Measurements from ENCODE around the gene FBXL7. TPM values are rescaled to one million over a fixed set of nuclear protein-coding genes. Genes with fewer than 3 reads are reported as not detected.

FBXL7 gene
- polyA plus RNA-seq, 3 donors, result 23.9 to 29.1 (median 28.1) TPM

DNA sequence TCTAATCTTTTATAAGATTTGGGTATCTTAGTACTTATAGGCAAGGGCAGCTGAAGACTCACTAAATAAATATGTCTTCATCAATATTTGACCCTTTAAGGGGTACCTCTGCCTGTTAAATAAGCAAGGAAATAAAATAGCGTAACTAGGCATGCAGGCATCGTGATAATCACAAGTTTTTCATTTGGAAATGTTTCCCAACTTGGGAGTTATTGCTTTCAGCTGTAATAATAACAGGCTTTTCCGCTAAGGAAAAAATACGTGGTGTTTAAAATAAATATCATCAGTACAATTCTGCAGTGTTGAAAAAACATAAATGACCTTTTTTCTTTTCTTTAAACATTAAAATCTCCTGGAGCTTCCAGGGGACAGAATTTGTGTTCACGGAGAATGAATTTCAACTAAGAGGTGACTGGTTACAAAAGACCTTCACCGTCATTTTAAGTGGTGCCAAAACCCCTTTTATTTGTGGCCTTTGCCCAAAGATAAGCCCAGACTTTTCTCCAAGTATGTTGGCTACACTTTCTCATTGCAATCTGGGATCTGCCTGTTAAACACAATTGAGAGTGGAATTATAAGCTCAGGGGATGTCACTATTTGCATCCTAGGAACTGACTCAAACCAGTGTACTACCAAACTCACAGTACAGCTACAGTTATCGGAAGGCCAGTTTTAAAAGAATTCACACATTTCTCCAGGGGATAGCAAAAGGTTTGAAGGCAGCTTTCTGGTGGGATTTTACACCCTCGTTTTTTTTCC, 218.6 kb downstream of the FBXL7 start:
- no peak for DNase-seq (ENCODE audit: extremely low read depth in 1 of 11, low read depth in 9 of 11, low spot score in 4 of 11)

DNA sequence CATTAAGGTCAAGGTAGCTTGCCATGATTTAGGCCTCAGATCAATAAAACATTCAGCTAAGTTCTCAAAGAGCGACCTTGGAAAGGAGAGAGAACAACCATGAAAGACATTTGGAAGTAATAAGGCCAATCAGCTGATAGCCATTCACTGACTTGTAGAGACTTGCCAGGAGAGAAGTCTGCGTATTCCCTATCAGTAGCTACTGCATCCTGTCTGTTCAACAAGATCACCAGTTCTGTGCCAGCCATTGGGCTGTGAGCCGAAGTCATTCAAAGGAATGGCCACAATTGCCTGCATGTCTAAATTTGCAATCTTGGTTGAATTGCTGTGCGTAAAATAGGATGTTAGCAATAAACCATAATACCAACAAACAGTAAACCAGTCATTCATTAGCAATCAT, 219.8 kb downstream of the FBXL7 start:
- no peak for DNase-seq (ENCODE audit: extremely low read depth in 1 of 11, low read depth in 9 of 11, low spot score in 4 of 11)

DNA sequence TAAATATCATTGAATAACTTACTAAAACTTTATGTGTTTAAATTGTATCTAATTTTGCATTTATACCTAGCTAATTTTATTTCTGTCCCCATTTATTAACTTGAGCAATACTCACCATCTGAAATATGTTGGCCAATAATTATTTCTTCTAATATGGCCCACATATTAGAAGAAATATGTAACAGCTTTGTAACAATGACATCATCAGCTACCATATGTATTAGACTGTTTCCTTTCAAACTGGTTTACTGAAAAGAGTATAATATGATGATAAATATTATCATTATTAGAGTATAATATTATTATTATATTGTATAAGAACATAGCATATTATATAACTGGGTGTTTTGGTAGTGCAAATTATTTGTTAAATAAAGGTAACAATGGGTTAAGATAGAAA, 220.5 kb downstream of the FBXL7 start:
- no peak for DNase-seq (ENCODE audit: extremely low read depth in 1 of 11, low read depth in 9 of 11, low spot score in 4 of 11)

DNA sequence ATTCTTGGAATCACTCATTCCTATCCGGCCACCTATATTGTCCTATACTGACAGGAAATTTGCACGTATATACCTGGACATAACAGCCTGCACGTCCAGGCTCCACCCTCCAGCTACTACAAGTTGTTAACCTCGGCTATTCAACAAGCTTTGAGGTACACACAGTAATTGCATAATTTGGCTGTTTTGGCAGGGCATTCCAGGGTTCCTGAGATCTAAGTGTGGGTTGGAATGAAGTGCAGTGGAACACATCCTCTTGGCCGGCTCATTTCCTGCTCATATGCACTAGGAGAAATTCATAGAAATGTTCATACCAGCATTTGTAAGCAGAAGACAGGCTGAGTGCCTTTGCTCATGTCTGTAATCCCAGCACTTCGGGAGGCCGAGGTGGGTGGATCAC, 222.3 kb downstream of the FBXL7 start:
- no peak for DNase-seq (ENCODE audit: extremely low read depth in 1 of 11, low read depth in 9 of 11, low spot score in 4 of 11)

DNA sequence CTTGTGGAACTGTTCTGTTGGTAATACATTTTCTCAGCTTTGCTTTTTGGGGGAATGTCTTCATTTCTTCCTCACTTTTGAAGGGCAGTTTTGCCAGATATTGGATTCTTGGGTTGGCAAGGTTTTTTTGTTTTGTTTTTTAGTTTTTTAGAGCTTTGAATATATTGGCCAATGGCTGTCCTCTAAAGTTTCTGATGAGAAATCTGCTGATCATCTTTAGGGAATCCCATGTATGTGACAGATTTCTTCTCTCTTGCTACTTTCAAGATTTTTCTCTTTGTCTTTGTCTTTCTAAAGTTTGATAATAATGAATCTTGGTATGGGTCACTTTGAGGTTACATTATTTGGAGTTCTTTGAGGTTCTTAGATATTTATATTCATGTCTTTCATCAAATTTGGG, 227.4 kb downstream of the FBXL7 start:
- no peak for DNase-seq (ENCODE audit: extremely low read depth in 1 of 11, low read depth in 9 of 11, low spot score in 4 of 11)

DNA sequence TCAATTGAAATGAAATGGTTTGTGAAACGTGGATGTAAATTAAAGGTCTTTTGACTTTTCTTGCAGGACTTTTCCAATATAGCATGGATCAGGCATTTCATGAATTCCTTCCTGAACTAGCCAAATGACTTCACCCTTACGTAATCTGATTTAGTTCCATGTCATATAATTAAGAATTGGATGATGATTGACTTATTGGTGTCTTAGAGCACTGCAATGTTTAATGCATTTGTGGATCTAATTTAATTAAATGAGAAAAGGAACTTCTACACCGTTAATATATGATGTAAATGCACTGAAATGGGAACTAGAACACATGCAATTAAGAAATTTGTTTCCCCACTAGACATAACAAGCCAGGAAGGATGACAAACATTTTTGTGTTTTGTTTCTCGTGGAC, 228.8 kb downstream of the FBXL7 start:
- DNase-seq (ENCODE audit: extremely low read depth in 1 of 11, low read depth in 9 of 11, low spot score in 4 of 11), result no peak

DNA sequence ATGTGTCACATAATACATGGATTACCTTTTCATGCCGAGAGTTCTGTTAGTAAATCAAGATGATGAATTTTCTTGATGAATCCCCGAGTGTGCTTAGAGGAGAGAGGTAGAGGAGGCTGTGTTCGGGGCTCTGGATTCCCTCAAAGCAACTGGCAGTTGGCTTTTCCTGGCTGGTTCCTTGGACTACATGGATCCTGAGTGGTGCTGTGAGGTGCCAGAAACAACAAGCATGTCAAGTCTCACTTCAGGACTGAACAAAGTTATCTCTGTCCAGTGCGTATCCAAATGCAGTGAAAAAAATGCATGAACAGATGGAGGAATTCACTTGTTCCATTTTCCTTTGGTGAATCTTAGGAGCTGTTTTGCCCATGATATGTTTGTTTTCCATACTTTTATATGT, 231.7 kb downstream of the FBXL7 start:
- DNase-seq (ENCODE audit: extremely low read depth in 1 of 11, low read depth in 9 of 11, low spot score in 4 of 11), result no peak

DNA sequence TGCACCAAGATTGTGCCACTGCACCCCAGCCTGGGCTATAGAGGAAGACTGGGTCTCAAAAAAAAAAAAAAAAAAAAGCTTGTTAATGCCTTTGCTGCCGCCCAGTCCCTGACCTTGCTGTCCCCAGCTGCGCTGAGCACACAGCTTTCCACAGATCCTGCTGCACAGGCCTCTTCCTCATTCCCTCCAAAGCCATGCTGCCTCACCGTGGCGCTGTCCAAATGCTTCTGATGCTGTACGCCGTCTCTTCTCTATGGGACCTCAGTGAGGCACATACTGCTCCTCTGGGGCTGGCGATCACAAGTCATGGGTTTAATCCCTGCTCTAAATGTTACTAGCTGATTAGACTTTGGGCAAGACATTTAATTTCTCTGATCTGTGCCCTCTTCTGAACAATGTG, 234.1 kb downstream of the FBXL7 start:
- no peak for DNase-seq (ENCODE audit: extremely low read depth in 1 of 11, low read depth in 9 of 11, low spot score in 4 of 11)

DNA sequence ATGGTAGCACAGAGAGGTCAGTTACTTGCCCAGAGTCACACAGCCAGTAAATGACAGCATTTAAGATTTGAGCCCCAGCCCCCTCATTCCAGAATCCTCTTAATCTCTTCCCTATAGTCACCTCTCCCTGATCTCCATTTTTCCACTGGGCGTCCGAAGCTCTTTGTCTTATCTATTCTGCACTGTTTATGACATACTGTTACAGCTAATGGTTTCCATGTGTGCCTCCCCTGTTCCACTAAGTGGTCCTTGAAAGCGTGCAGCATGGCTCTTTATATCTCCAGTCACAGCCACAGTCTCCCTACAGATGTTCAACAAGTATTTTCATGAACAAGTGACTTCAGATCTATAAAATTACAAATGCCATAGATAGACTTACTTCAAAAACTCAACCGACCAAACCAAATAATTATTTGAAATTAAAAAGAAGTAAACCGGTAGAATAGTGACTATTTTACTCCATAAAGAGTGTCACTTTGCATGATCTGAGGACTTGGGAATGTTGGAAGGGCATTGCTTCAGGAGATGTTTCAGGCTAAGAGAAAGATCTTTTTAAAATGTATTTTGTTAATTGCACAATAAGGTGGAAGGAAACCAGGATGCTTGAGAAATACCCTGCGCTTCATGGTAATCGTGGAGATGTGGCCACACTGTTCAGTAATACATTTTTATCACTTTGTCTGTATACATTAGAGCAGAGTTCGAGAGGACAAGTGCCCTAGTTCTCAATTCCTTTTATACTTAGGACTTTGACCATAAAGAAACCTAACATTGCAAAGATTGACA, 237.2 kb downstream of the FBXL7 start:
- DNase-seq (ENCODE audit: extremely low read depth in 1 of 11, low read depth in 9 of 11, low spot score in 4 of 11), result no peak

DNA sequence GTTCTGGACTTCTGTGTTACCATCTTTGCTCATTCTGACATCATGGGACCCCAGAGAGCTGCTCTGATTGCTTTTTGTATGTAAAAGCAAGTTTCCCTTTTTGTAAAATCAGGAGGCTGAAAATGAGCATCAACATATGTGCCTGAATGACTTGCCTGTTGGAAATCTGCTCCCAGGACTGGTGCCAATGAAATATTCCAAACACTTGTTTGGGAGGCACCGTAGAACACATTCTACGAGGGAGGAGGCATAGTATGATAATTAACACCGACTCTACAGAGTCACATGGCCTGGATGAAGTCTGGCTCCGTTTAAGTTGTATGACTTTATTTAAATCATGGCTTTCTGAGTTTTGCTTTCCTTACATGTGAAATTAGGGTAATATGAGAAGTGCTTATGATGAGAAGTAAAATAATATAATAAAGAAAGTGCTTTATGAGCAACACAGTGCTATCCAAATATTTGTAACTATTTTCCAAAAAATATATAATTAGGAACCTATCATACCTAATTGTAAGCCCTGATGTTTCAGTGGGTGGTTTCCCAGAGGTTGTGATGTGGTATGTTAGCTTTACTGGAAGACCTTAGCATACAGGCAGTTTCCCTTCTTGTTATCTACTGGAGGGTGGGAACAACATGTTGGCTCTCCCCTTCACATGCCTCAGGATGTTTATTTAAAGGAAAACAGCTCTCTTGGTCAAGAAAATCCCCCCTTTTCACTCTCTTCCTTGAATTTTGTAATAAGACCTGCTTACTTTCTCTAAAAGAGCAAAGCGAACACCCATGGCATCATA, 238.1 kb downstream of the FBXL7 start:
- DNase-seq (ENCODE audit: extremely low read depth in 1 of 11, low read depth in 9 of 11, low spot score in 4 of 11), result no peak

DNA sequence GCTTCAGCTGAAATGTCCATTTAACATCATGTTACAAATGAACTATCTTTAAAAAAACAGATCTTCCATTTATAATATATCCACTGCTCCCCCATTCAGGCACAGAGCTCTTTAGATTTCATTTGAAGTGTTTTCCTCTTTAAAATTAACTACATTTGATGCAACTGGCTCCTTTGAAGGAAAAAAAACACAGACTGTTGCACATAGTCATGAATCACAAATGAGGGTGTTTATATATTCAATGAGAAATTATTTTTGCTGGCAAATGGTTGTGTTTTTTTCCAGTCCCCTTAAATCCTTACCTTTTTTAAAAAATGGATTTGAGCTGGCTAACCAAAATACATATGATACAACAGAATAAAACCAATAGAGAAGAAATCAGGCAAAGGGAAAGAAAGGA, 240.4 kb downstream of the FBXL7 start:
- no peak for DNase-seq (ENCODE audit: extremely low read depth in 1 of 11, low read depth in 9 of 11, low spot score in 4 of 11)

DNA sequence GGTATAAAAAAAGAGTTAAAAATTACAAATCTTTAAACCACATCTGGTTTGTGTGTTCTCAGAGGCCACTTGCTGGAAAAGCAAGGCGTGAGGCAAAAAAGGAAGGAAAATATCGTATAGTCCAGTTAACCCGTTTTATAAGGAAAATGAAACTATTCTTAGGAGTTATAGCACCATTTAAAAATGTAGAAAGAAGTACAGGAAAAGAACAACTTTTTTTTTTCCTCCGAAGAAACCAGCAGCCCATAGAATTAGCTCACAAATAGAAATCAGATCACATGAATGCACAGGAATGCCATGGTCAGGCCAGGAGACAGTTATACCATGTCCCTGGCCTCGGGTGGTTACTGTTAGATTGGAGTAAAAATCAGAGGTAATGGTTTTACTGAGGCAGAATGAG, 241.6 kb downstream of the FBXL7 start:
- no peak for DNase-seq (ENCODE audit: extremely low read depth in 1 of 11, low read depth in 9 of 11, low spot score in 4 of 11)

DNA sequence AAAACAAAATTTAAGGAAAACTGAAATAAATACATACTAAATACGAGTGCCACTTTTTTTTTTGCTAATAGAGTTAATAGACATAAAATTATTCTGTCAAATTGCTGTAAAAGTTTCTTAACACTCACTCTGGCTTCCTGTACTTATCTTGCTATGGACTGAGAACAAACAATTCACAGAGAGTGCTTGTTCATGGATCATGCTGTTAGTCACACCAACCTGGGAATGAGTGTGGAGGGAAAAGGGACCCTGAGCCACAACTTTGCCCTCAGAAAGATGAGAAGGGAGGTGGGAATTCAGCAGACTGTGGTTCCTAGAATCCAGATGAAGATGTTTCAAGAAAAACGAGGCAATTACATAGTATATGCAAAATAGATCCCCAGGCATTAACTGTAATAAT, 246.9 kb downstream of the FBXL7 start:
- DNase-seq (ENCODE audit: extremely low read depth in 1 of 11, low read depth in 9 of 11, low spot score in 4 of 11), result no peak

DNA sequence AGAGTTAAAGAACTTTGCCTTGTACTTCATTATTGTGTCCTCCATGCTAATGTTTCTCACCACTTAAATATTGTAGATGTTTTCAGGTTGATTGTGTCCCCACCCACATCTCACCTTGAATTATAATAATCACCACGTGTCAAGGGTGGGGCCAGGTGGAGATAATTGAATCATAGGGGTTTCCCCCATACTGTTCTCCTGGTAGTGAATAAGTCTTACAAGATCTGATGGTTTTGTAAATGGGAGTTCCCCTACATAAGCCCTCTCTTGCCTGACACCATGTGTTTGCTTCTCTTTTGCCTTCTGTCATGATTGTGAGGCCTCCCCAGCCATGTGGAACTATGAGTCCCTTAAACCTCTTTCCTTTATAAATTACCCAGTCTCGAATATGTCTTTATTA, 248.3 kb downstream of the FBXL7 start:
- no peak for DNase-seq (ENCODE audit: extremely low read depth in 1 of 11, low read depth in 9 of 11, low spot score in 4 of 11)

DNA sequence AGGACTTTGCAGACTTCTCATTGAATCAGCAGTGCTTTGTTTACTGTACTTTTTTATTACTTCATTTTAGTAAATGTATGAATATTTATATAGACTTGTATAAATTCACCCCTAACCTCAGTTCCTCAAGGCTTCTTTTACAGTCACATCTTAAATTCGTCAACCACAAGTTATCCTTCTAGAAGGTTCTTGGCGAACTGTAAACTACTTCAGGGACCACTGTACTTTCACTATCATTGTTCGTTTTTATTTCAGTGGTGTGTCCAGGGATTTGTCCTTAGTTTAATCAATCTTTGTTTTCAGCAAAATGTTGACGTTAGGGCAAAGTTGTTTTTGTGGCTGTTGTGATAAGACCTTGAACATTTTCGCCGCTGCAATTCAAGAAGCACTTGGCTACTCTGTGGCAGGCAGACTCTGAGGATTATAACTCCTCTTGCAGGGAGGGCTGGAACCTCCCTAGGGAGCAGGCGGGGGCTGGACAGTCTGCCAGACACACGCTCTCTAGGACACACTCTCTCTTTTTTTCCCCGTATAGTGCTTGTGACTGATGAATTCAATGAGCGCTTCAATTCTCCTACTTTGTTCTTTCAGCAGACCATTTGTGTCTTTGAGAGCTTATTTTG, 252.8 kb downstream of the FBXL7 start:
- DNase-seq (ENCODE audit: extremely low read depth in 1 of 11, low read depth in 9 of 11, low spot score in 4 of 11), result peak in 5 of 11 donors; percentile 15 to 48 (median 28)

DNA sequence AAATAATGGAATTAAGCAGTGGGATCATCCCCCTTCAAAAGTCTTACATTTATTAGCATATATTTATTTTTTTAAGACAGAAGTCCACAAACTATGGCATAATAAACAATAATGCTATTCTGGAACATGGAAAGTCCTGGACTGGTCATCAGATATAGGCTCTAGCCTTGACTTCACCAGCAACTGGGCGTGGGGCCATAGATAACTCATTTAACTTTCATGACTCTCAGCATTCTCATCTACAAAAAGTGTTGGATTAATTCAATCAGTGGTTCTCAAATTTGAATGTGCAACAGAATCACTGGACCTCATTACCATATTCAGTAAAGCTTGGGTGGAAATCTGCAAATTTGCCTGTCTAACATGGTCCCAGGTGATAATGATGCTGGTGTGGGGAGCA, 253.8 kb downstream of the FBXL7 start:
- DNase-seq (ENCODE audit: extremely low read depth in 1 of 11, low read depth in 9 of 11, low spot score in 4 of 11), result no peak

DNA sequence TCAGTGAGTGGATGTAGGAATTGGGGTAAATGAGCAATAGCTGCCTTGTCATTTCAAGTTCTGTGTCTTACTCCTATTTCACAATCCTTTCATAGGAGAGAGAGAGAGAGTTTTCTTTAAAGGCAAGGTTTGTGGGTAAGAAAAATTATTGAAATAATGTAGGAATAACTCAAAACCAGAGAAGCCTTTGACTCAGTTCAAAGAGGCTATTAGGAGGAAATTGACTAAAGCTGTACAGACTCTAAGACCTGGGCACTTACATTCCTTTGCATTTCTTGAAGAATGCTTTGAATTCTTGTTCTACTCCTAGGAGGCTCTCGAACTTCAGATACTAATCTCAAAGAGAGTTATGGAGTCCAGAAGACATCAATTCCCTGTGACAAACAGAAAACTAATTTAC, 257.1 kb downstream of the FBXL7 start:
- DNase-seq (ENCODE audit: extremely low read depth in 1 of 11, low read depth in 9 of 11, low spot score in 4 of 11), result no peak

DNA sequence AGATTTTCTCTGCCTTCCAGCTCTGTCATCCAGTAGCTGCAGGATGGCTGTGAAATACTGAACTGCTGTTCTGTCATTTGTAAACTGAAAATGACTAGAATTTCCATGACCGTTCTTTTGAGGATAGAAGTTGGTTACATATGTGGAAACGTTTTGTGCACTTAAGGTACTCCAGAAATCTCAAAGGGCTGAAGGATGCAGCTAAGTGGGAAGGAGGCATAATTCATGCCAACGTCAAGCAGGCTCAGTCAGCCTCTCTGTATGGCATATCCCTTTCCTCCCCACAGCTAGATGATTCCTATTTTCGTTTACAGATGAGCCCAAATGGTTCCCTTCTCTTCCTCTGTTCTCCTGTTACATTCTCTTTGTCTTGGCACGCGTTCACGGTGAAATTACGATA, 257.6 kb downstream of the FBXL7 start:
- DNase-seq (ENCODE audit: extremely low read depth in 1 of 11, low read depth in 9 of 11, low spot score in 4 of 11), result no peak

DNA sequence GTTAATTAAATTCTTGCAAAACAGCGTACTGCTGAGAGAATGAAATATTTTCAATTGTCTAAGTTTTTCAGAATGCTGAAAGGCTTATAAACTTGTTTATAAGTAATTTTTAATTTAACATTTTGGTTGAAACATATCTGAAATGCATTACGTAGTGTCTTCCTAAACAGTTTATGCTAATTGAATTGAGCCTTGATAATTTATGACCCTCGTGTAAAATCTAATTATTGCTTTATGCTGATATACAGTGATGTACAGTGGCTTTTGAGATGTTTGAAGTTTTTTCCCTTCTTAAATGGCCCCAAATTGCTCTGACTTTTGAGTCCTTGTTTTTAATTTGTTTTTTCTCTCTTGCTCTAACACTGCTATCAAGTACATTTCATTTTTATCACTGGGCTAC, 262.7 kb downstream of the FBXL7 start:
- DNase-seq (ENCODE audit: extremely low read depth in 1 of 11, low read depth in 9 of 11, low spot score in 4 of 11), result no peak

DNA sequence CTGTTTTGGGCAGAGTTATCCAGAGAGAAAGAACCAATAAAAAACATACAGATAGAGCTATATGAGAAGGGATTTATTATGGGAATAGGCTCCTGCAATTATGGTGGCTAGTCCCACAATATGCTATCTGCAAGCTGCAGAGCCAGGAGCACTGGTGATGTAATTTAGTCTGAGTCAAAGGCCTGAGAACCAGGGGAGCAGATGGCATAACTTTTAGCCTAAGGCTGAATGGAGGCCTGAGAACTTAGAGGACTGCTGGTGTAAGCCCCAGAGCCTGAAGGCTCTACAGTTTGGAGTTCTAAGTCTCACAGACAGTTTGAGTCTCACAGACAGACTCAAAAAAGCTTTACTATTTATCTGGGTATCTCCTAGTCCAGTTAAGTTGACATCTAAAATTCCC, 263.8 kb downstream of the FBXL7 start:
- no peak for DNase-seq (ENCODE audit: extremely low read depth in 1 of 11, low read depth in 9 of 11, low spot score in 4 of 11)

All from renal cortex interstitium (tissue), 11 donors.